GM18526 (cell line): ENCODE data around the gene STC2.

Experiments used
- POLR2A ChIP-seq: IDR thresholded peaks from 3 replicates; pipeline ENCODE4 v1.6.1; 2011; ENCODE audit not compliant: insufficient read length; ENCODE audit errors: extremely low read depth

Gene STC2

GRCh38 chr5:173296737-173297676 is 31.2 kb downstream of the STC2 start:
- no peak for TF ChIP-seq POLR2A

GRCh38 chr5:173295796-173296195 is 32.4 kb downstream of the STC2 start:
- TF ChIP-seq POLR2A: no peak

GRCh38 chr5:173294673-173295320 is 33.4 kb downstream of the STC2 start:
- TF ChIP-seq POLR2A: no peak

- no peak for TF ChIP-seq POLR2A
Measured at GRCh38 chr5:173293817-173294672, 34.2 kb downstream of the STC2 start.

- no peak for TF ChIP-seq POLR2A
Measured at GRCh38 chr5:173291722-173292658, 36.2 kb downstream of the STC2 start.

GRCh38 chr5:173290477-173291131 is 37.6 kb downstream of the STC2 start:
- TF ChIP-seq POLR2A: no peak

- no peak for TF ChIP-seq POLR2A
Measured at GRCh38 chr5:173289372-173289771, 38.8 kb downstream of the STC2 start.

- TF ChIP-seq POLR2A: no peak
Measured at GRCh38 chr5:173288632-173289031, 39.6 kb downstream of the STC2 start.

- TF ChIP-seq POLR2A: no peak
Measured at GRCh38 chr5:173287086-173287485, 41.1 kb downstream of the STC2 start.

GRCh38 chr5:173283318-173284288 is 44.6 kb downstream of the STC2 start:
- TF ChIP-seq POLR2A: no peak

- TF ChIP-seq POLR2A: no peak
Measured at GRCh38 chr5:173282916-173283315, 45.3 kb downstream of the STC2 start.

- no peak for TF ChIP-seq POLR2A
Measured at GRCh38 chr5:173281910-173282309, 46.3 kb downstream of the STC2 start.

- TF ChIP-seq POLR2A: no peak
Measured at GRCh38 chr5:173279166-173279565, 49.0 kb downstream of the STC2 start.
